Fibroblast of lung (primary cell): ENCODE results near the gene ZDHHC3. TPM values are rescaled to one million over a fixed set of nuclear protein-coding genes. Genes with fewer than 3 reads are reported as not detected.

Source experiments
- DNase-seq, 2 donors: peaks; one replicate each; pipeline versions ENCODE4 v3.0.0 to v3.0.0-alpha.2; 2010; ENCODE audit warnings: low read depth in 2 of 2
- H2AFZ ChIP-seq: 2 replicates; pipeline ENCODE4 v1.5.1; 2012; ENCODE audit warnings: low read length, control low read depth, inconsistent platforms
- H3K27ac ChIP-seq: 2 replicates; pipeline ENCODE4 v1.5.1; 2011; ENCODE audit warnings: low read length, control low read depth; ENCODE audit not compliant: insufficient read depth
- H3K27me3 ChIP-seq: 2 replicates; pipeline ENCODE4 v1.5.1; 2011; ENCODE audit warnings: mild to moderate bottlenecking, low read length; ENCODE audit not compliant: control insufficient read depth, insufficient read depth
- H3K36me3 ChIP-seq: 2 replicates; pipeline ENCODE4 v1.5.1; 2011; ENCODE audit warnings: low read length; ENCODE audit not compliant: control insufficient read depth, insufficient read depth
- H3K4me1 ChIP-seq: 2 replicates; pipeline ENCODE4 v1.5.1; 2011; ENCODE audit warnings: low read length; ENCODE audit not compliant: control insufficient read depth, insufficient read depth; ENCODE audit errors: extremely low read depth
- H3K4me2 ChIP-seq: 2 replicates; pipeline ENCODE4 v1.5.1; 2011; ENCODE audit warnings: low read length, control low read depth; ENCODE audit not compliant: insufficient read depth; ENCODE audit errors: extremely low read depth
- H3K4me3 ChIP-seq, 4 experiments: fragments of 200-600 bp in 1 of 4; sonication (generic) in 1 of 4; replicated peaks in 1 of 4; 2 replicates each; pipeline ENCODE4 v1.5.1; 2011 to 2016; ENCODE audit warnings: low read length in 4 of 4, low read depth in 3 of 4, mild to moderate bottlenecking in 3 of 4, control low read depth in 2 of 4, inconsistent platforms in 1 of 4, mixed read lengths in 1 of 4; ENCODE audit not compliant: insufficient read depth in 1 of 4; ENCODE audit errors: control extremely low read depth in 1 of 4
- H3K79me2 ChIP-seq: 2 replicates; pipeline ENCODE4 v1.5.1; 2012; ENCODE audit warnings: mild to moderate bottlenecking, low read length, inconsistent platforms; ENCODE audit not compliant: control insufficient read depth, insufficient read depth
- H3K9ac ChIP-seq: 2 replicates; pipeline ENCODE4 v1.5.1; 2011; ENCODE audit warnings: mild to moderate bottlenecking, low read length, control low read depth; ENCODE audit not compliant: insufficient read depth
- H3K9me3 ChIP-seq: 2 replicates; pipeline ENCODE4 v1.5.1; 2012; ENCODE audit warnings: low read depth, low read length; ENCODE audit not compliant: control insufficient read depth, insufficient read depth
- H4K20me1 ChIP-seq: 2 replicates; pipeline ENCODE4 v1.5.1; 2011; ENCODE audit warnings: low read length; ENCODE audit not compliant: control insufficient read depth, insufficient read depth; ENCODE audit errors: extremely low read depth
- CTCF ChIP-seq, 2 donors: IDR thresholded peaks in 1 of 2; conservative IDR thresholded peaks in 1 of 2; 1 replicate in 1 of 2; 2 replicates in 1 of 2; pipeline ENCODE4 v1.5.1; 2011 to 2012; ENCODE audit warnings: low read length in 2 of 2, control low read depth in 1 of 2, inconsistent platforms in 1 of 2, low read depth in 1 of 2, mild to moderate bottlenecking in 1 of 2
- EZH2 ChIP-seq: IDR thresholded peaks from 2 replicates; pipeline ENCODE4 v1.5.1; 2012; ENCODE audit warnings: low read length, control low read depth, mild to moderate bottlenecking; ENCODE audit errors: missing control alignments
- polyA plus RNA-seq, 2 donors: library from polyadenylated mRNA; depleted of rRNA in 1 of 2; stranded (reverse) in 1 of 2; unstranded in 1 of 2; fragments of >200 nt; gene quantifications; 2 replicates each; pipeline ENCODE4 v1.2.1, GENCODE V29; 2011 to 2012; ENCODE audit warnings: missing spikeins in 1 of 2
- total RNA-seq: library from RNA; depleted of rRNA; stranded (reverse); fragments of >200 nt; gene quantifications from 2 replicates; pipeline ENCODE4 v1.2.1, GENCODE V29; 2014

ZDHHC3 gene
- total and polyA plus RNA-seq, 2 donors (not counting 1 experiment from before 2014, with no cell fraction given): 53.2 to 126 TPM

- no peak overlapping the region for H3K4me3 ChIP-seq
- no peaks in the 10 kb centered on the region for H3K9me3 ChIP-seq
- peaks cover 1% of the 10 kb centered on the region for H3K79me2 ChIP-seq
- H2AFZ ChIP-seq: no peak overlapping the region
- H3K27ac ChIP-seq: no peak overlapping the region
- TF ChIP-seq EZH2: no peak
- no peak for TF ChIP-seq CTCF (conservative IDR thresholded peaks at IDR 0.05 in 1 of 2, IDR thresholded peaks at IDR 0.05 in 1 of 2; ENCODE audit: low read depth in 1 of 2, low read length in 2 of 2)
- H3K4me2 ChIP-seq: no peak overlapping the region
- no peak for DNase-seq
- no peaks in the 10 kb centered on the region for H4K20me1 ChIP-seq
- no peaks in the 10 kb centered on the region for H3K27me3 ChIP-seq
- H3K4me1 ChIP-seq: peaks cover 1% of the 10 kb centered on the region
- H3K9ac ChIP-seq: no peak overlapping the region
- H3K36me3 ChIP-seq: peaks cover 9% of the 10 kb centered on the region
These were observed 24.8 kb upstream of the ZDHHC3 start for GRCh38 chr3:45000823-45001222.

GRCh38 chr3:44999782-45000181 is 23.8 kb upstream of the ZDHHC3 start:
- peaks cover 9% of the 10 kb centered on the region for H3K4me1 ChIP-seq
- no peaks in the 10 kb centered on the region for H3K9me3 ChIP-seq
- H3K4me3 ChIP-seq: no peak overlapping the region
- peaks cover 3% of the 10 kb centered on the region for H3K79me2 ChIP-seq
- TF ChIP-seq CTCF (conservative IDR thresholded peaks at IDR 0.05 in 1 of 2, IDR thresholded peaks at IDR 0.05 in 1 of 2; ENCODE audit: low read depth in 1 of 2, low read length in 2 of 2) (no peak), EZH2 (no peak)
- H3K4me2 ChIP-seq: no peak overlapping the region
- H4K20me1 ChIP-seq: no peaks in the 10 kb centered on the region
- peaks cover 10% of the 10 kb centered on the region for H3K36me3 ChIP-seq
- no peaks in the 10 kb centered on the region for H3K27me3 ChIP-seq
- no peak overlapping the region for H2AFZ ChIP-seq
- no peak overlapping the region for H3K9ac ChIP-seq
- DNase-seq: no peak
- no peak overlapping the region for H3K27ac ChIP-seq

GRCh38 chr3:44996556-44996969 is 20.6 kb upstream of the ZDHHC3 start:
- no peaks in the 10 kb centered on the region for H3K9me3 ChIP-seq
- peaks cover 9% of the 10 kb centered on the region for H3K36me3 ChIP-seq
- no peak overlapping the region for H3K4me3 ChIP-seq
- no peak overlapping the region for H2AFZ ChIP-seq
- H4K20me1 ChIP-seq: no peaks in the 10 kb centered on the region
- H3K27me3 ChIP-seq: no peaks in the 10 kb centered on the region
- H3K27ac ChIP-seq: no peak overlapping the region
- no peak overlapping the region for H3K4me2 ChIP-seq
- no peak for TF ChIP-seq EZH2
- TF ChIP-seq CTCF (conservative IDR thresholded peaks at IDR 0.05 in 1 of 2, IDR thresholded peaks at IDR 0.05 in 1 of 2; ENCODE audit: low read depth in 1 of 2, low read length in 2 of 2): no peak
- no peak overlapping the region for H3K9ac ChIP-seq
- peaks cover 29% of the 10 kb centered on the region for H3K4me1 ChIP-seq
- no peak for DNase-seq
- H3K79me2 ChIP-seq: peaks cover 4% of the 10 kb centered on the region
